HFFc6 (cell line): Measurements from ENCODE around the gene PCSK6. TPM values are rescaled to one million over a fixed set of nuclear protein-coding genes. Genes with fewer than 3 reads are reported as not detected.

Experiments used
- DNase-seq: peaks from one replicate; pipeline ENCODE4 v3.0.0-alpha.2; 2018
- H3K27ac Mint-ChIP-seq: 2 replicates; pipeline ENCODE4 v1.8.0; 2020; ENCODE audit warnings: mild to moderate bottlenecking, mixed read lengths
- H3K27me3 Mint-ChIP-seq: 2 replicates; pipeline ENCODE4 v1.8.0; 2021; ENCODE audit warnings: mild to moderate bottlenecking, moderate library complexity, mixed read lengths; ENCODE audit not compliant: insufficient read depth
- H3K36me3 Mint-ChIP-seq: 2 replicates; pipeline ENCODE4 v1.8.0; 2021; ENCODE audit warnings: low read depth, mixed read lengths
- H3K4me1 Mint-ChIP-seq: 2 replicates; pipeline ENCODE4 v1.8.0; 2020; ENCODE audit warnings: low read depth, mixed read lengths
- H3K4me3 Mint-ChIP-seq: 2 replicates; pipeline ENCODE4 v1.8.0; 2020; ENCODE audit warnings: mild to moderate bottlenecking, moderate library complexity, mixed read lengths
- H3K9me3 Mint-ChIP-seq: 2 replicates; pipeline ENCODE4 v1.8.0; 2020; ENCODE audit warnings: mild to moderate bottlenecking, mixed read lengths
- total RNA-seq, 6 experiments: library from RNA; stranded (reverse); fragmentation: NEBNext Ultra II Directional; extraction: Animal tissue kit (Norgen Biotek cat#: 25700); gene quantifications; 2 replicates in 1 of 6; 3 replicates in 5 of 6; pipeline ENCODE4 v1.2.3, GENCODE V29; 2021
- TF ChIP-seq, protein P1 (sequence below): fragments of 200-600 bp; sonication (generic); IDR thresholded peaks from 2 replicates; pipeline ENCODE4 v1.5.0; 2021; ENCODE audit warnings: antibody characterized with exemption, mild to moderate bottlenecking

The PCSK6 gene
- total RNA-seq, 6 experiments from 2014 or later = not detected

DNA sequence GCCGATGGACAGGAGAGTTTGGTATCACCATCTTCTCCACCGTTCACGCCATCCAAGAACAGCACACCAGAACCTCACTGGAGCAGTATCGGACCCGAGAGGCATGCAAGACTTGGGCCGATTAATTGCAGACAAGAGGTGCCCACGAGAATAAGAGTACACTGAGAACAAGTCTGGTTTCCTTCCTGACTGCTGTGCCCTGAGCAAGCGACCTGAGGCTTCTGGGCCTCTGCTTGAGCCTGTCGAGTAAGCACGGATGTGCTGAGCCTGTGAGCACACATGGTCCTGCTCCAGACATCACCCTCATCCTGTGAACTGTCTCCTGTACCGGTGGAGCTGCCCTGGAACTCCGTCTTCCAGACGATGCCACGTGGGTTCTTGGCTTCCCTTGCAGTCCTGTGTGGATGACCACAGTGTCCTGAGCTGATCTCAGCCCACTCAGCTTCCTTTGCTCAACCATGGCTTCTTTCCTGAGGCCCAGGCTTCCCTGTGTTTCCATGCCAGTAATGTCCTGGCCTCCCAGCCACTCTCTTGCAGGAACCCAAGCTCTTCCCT is 160.1 kb downstream of the PCSK6 start:
- Mint-ChIP-seq H3K27ac (no peak overlapping the region), H3K4me3 (no peak overlapping the region), H3K4me1 (no peaks in the 10 kb centered on the region), H3K9me3 (no peaks in the 10 kb centered on the region), H3K27me3 (peaks cover 39% of the 10 kb centered on the region), H3K36me3 (no peaks in the 10 kb centered on the region)
- TF ChIP-seq, protein P1, sequence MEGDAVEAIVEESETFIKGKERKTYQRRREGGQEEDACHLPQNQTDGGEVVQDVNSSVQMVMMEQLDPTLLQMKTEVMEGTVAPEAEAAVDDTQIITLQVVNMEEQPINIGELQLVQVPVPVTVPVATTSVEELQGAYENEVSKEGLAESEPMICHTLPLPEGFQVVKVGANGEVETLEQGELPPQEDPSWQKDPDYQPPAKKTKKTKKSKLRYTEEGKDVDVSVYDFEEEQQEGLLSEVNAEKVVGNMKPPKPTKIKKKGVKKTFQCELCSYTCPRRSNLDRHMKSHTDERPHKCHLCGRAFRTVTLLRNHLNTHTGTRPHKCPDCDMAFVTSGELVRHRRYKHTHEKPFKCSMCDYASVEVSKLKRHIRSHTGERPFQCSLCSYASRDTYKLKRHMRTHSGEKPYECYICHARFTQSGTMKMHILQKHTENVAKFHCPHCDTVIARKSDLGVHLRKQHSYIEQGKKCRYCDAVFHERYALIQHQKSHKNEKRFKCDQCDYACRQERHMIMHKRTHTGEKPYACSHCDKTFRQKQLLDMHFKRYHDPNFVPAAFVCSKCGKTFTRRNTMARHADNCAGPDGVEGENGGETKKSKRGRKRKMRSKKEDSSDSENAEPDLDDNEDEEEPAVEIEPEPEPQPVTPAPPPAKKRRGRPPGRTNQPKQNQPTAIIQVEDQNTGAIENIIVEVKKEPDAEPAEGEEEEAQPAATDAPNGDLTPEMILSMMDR = no peak
- no peak for DNase-seq

DNA sequence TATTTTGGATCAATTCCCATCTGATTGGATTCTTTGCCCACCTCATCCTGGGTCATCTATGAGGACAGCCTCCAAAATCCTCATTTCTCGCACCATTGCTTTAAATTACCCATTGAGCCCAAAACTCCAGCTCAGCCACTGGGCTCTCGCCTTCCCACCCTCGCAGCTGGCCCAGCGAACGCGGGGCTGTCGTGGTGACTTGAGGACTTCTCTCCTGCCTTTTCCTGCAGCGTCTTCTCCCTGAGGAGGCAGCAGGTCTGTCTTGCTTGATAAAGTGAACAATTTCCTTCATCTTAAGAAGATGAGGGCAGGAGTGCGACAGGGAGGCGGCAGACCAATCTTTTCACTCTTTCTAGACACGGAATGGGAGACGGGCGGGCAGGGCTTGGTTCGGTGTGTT is 161.5 kb downstream of the PCSK6 start:
- Mint-ChIP-seq H3K9me3 (no peaks in the 10 kb centered on the region), H3K36me3 (no peaks in the 10 kb centered on the region), H3K4me3 (no peak overlapping the region), H3K27ac (no peak overlapping the region), H3K4me1 (no peaks in the 10 kb centered on the region), H3K27me3 (peaks cover 45% of the 10 kb centered on the region)
- DNase-seq = no peak
- TF ChIP-seq, protein P1 = no peak

DNA sequence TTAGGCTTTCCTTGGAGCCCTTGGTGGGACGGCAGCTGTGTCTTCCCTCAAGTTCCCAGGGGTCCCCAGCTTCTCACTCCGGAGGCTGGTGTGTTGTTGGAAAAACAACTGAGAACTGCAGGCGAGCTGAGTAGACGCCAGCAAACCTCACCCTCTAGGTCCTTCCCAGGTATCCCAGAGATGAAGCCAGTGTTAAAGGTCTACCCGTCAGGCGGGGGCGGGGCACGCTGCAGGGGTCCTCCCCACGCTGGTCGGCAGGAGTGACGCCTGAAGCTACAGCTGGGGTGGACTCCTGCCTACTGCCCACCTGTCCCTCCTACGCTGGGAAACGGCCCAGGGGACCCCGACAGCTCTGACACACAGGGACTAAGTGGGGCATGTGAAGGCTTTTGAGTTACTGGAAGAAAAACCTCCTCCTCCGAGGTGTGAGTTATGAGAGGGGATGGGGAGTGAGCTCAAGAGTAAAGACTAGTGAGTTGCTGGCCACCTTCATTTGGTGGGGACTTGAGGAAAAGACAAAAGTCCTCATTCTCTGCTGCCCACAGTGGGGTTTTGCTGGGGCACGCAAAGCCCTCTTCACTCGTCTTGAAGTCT is 162.3 kb downstream of the PCSK6 start:
- H3K27me3 Mint-ChIP-seq = peaks cover 46% of the 10 kb centered on the region

DNA sequence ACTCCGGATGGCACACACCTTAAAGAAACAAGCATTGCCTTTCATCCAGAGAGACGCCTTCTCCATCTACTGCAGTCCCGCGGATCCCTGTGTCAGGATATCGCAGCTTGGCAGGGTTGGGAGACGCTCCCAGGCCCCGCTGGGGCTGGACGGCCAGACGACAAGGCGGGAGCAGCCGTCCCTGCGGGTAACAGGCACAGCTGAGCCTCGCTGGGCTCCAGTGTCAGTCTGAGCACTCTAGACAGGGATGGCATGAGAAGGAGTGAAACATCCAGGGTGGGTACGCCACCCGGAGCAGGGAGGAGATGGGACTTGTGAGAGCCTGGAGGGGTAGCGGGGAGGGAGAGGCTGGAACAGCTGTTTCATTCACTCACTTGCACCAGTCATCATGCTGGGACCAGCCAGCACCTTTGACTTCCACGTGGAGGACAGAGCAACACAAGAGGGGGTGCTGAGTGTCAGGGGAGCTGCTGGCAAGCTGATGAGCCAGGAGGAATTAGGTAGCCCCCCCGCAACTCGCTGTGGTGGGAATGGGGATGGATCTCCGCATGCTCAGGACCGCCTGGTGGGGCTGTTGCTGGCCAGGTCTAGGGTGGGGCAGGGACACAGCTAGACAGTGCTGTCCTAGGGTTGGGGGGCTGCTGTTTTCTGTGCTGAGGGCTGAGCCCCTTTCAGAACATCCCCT is 162.9 kb downstream of the PCSK6 start:
- Mint-ChIP-seq H3K36me3 (no peaks in the 10 kb centered on the region), H3K27me3 (peaks cover 46% of the 10 kb centered on the region), H3K4me1 (no peaks in the 10 kb centered on the region), H3K27ac (no peak overlapping the region), H3K4me3 (no peak overlapping the region), H3K9me3 (no peaks in the 10 kb centered on the region)
- no peak for DNase-seq
- TF ChIP-seq, protein P1 = no peak

More for the DNA sequence above, 162.3 kb downstream of the PCSK6 start:
- Mint-ChIP-seq H3K9me3 (no peaks in the 10 kb centered on the region), H3K4me3 (no peak overlapping the region), H3K4me1 (no peaks in the 10 kb centered on the region), H3K27ac (no peak overlapping the region), H3K36me3 (no peaks in the 10 kb centered on the region)
- no peak for DNase-seq
- TF ChIP-seq, protein P1 = no peak

DNA sequence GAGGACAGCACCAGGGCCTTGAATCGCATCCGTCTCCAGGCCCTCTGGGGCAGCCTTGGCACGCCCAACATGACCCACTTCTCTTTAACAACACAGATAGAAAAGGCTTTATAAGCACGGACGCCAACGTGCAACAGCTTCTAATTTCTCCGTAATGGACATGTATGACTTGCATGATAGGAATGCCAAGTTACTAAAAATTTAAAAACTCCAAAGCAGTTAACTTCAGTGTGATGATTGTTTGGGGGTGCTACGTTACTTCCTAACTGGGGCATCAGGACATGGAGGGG is 163.5 kb downstream of the PCSK6 start:
- no peaks in the 10 kb centered on the region for H3K9me3 Mint-ChIP-seq
- DNase-seq = no peak
- H3K36me3 Mint-ChIP-seq = no peaks in the 10 kb centered on the region
- no peak overlapping the region for H3K27ac Mint-ChIP-seq
- TF ChIP-seq, protein P1 = no peak
- H3K4me1 Mint-ChIP-seq = peaks cover 1% of the 10 kb centered on the region; the same call in 1 of the 2 replicates
- H3K27me3 Mint-ChIP-seq = peaks cover 46% of the 10 kb centered on the region
- no peak overlapping the region for H3K4me3 Mint-ChIP-seq
